A204.1 (cell line): ENCODE results near the gene ASIC1.

Experiments used
- FAIRE-seq: peaks from 2 replicates; lab custom pipeline; 2012; peaks lifted over from hg19 to GRCh38; lab: Jason Lieb, UNC

ASIC1 gene

DNA sequence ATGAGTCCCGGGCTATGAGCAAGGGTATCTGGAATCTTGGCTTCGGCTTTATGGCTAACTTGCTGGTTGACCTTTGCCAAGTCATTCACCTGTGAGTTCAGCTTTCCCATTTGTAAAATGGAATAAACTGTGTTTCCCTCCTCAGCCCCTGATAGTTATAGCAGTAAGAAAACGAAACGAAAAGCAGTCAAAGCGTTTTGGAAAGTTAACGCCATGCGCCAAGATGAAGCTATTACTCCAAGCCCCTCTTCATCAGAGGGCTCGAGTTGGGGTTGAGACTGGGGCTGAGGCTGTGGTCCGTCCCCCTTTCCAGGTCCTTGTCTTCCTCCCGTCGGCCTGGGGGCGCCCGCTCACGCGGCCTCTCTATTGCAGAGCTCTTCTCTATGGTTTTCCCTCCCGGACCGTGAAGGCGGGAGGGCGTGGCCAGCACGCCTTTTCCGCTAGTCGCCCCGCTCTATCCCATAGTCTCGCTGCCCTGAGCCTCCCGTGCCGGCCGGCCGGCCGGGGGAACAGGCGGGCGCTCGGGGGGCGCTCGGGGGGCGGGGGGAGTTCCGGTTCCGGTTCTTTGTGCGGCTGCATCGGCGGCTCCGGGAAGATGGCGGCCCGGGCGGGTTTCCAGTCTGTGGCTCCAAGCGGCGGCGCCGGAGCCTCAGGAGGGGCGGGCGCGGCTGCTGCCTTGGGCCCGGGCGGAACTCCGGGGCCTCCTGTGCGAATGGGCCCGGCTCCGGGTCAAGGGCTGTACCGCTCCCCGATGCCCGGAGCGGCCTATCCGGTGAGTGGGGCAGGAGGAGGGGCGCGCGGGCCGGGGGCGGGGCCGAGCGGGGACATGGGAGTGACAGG, 27.6 kb downstream of the ASIC1 start, which contains the start of gene SMARCD1:
TSS of gene SMARCD1 (plus strand) at position 568 of the 840 bp plus-strand sequence. CDS start at position 596, 28 bp downstream.
- peak; percentile 23 for FAIRE-seq

DNA sequence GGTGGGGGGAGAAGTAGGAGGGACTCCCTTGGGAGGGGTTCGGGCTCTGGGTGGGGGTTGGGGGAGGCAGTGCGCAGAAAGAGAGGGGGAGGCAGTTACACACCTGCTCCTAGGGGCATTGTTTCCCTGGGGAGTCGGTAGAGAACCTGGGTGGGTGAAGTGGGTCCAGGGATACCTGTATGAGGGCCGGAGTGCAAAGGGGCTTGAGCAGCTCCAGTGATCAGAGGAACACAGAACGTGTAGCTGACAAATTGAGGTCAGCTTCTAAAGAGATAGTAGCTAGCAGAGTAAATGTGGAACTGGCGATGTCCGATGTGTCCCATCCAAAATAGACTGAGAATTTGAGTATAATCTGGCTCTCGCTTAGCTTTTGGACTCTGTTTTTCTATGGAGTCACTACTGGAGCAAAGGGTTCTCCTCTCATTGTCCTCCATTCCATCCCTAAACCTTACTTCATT, 28.2 kb downstream of the ASIC1 start:
- no peak for FAIRE-seq

DNA sequence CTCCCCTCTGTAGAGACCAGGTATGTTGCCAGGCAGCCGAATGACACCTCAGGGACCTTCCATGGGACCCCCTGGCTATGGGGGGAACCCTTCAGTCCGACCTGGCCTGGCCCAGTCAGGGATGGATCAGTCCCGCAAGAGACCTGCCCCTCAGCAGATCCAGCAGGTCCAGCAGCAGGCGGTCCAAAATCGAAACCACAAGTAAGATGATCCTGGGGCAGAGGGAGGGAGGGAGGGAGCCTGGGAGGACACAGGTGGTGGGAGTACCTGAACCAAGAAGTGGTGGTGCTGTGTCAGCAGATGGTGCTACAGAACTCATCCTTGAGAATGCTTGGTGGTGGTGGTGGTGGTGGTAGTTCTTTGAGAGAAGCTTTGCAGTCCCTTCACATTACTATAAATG, 28.8 kb downstream of the ASIC1 start:
- FAIRE-seq = no peak

DNA sequence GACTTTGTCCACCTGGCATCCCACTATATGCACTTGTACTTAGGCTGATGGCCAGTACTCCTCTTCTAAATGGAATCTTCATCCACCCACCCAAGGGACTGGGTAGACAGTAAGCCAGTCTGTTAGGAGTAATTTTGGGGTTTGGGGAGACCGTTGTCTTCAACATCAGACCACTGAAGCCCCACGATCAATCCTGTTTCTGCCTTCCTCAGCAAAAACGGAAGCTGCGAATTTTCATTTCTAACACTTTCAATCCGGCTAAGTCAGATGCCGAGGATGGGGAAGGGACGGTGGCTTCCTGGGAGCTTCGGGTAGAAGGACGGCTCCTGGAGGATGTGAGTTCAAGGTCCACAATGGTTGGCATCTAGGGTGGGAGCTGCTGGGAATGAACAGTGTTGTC, 29.8 kb downstream of the ASIC1 start:
- FAIRE-seq = no peak

DNA sequence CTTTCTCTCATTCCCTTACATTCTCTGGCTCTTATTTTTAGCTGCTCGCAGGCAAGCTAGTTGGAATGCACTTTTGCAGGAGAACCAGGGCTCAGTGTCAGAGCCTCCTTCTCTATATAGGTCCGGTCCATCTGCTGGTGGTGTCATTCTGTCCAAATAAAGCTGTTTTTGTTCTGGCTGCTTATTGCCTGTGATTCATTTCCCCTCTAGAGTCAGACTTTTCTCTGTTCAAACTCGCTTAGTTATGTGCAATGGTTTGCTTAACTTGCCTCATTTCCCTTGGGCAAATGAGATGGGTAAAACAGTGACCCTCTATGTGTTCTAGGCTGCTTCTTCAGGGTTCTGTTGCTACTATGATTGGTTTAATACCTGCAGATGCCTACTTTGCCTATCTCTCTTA, 30.6 kb downstream of the ASIC1 start:
- no peak for FAIRE-seq

DNA sequence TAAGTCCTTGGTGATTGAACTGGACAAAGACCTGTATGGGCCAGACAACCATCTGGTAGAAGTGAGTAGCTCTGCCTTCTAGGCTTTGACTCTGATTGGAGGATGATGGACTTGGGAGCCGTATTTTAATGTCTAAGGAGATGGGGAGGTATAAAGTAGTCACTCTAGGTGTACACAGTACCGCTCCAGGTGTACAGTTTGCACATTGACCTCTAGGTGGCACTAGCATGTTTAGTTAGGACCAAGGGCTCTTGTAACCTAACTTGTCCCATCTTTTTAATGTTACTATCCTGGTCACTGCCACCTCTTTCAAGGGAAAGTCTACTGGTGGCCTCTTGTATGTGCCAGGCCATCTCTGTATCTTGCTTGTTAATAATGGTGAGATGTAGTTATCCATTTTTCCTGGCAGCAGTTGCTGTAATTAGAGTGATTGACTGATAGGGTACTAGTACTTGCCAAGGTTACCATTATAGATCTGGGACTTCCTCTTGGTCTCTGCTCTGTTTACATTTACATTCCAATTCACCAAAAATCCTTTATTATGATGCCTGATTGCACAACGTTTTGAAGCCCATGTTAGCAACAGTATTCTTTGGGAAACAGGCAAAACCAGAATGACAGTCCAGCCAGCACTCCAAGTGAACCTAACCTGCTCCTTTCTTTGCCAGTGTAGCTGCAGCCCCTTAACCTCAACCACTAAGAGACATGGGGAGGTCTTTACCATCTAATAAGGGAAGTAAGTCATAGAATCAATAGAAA, 31.4 kb downstream of the ASIC1 start:
- no peak for FAIRE-seq

DNA sequence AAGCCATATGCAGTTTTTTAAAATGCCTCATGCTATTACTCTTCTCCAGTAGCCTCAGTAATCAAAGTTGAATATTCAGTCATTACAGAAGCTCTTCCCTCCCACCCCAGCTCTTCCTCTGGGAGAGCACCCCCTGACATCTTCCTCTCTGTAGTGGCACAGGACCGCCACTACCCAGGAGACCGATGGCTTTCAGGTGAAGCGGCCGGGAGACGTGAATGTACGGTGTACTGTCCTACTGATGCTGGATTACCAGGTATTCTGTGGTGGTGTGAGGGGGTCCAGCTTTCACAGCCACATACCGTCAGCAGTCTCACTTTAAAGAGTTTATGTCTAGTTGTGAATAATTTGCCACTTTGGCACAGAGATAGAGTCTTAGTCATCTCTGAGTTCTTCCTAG, 32.3 kb downstream of the ASIC1 start:
- FAIRE-seq = no peak

DNA sequence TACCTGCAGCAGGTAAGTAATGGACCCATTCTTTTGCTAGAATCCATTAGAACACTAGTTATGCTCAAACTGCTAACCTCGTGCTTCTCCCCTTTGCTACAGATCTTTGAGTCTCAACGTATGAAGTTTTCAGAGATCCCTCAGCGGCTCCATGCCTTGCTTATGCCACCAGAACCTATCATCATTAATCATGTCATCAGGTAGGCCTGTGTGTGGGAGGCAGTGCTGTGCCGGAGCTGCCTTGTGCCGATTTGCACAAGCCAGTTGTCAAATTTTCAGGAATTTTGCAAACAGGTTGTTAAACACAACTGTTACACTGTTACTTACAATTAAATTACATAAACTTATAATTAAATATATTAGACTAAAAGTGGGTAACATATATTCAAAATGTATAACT, 33.0 kb downstream of the ASIC1 start:
- no peak for FAIRE-seq

DNA sequence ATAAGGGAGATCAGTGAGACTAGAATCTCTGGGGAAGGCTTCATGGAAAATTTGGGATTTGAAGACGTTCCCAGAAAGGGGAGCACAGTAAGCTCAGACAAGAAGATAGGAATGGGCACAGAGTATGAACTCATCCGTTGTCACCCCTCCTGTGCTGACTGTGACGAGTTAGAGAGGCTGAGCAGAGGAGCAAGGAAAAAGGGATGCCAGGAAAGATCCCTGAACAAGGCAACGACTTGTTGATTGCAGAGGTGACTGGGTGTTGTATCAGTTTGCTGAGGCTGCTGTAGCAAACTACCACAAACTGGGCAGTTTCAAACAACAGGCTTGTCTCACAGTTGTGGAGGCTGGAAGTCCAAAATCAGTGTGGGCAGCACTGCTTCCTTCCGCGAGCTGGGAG, 40.6 kb downstream of the ASIC1 start:
- no peak for FAIRE-seq

DNA sequence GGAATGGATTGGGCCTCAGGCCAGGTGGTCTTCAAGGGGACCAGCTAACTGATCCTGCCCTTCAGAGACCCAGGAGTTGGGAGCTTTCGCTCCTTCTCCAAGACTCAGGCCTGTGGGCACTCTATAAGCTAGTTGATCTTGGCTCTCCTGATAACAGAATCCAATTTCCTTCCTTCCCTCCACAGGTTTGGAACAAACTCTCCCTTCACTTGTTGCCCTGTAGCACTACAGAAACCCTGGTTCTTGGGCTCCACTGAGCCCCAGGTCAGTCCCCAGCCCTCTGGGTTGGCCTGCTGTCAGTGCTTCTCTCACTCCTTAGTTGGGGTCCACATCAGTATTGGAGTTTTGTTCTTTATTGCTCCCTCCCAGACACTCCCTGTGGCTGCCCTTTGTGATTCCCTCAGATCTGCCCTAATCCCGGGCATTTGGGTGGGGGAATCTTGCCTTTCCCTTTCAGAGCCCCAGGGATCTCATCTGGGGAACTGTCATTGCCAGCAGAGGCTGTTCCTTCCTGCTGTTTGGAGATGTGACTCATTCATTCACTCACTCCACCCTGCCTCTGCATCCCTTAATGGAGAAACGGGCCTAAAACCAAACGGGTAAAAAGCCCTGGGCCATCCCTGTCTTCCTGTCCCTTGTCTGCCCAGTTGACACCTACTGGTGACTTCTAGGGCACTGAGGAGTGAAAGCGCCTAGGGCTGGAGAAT, 42.1 kb downstream of the ASIC1 start:
- FAIRE-seq = no peak

DNA sequence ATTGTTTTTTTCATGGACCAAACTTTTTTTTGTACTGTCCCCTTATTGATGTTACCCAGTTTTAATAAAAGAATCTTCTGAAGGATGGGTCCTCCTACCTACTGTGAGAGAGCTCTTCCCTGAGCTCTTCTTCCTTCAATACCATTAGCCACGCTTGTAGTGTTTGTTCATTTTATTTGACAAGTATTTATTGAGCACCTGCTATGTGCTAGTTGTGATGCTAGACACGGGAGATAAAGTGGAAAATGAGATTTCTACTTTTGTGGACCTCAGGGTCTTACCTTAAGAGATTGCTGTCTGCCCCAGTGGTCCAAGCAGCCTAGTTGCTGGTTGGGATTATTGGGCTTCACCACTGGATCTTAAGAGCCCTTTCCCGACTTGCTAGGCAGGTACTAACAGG, 43.2 kb downstream of the ASIC1 start:
- no peak for FAIRE-seq

DNA sequence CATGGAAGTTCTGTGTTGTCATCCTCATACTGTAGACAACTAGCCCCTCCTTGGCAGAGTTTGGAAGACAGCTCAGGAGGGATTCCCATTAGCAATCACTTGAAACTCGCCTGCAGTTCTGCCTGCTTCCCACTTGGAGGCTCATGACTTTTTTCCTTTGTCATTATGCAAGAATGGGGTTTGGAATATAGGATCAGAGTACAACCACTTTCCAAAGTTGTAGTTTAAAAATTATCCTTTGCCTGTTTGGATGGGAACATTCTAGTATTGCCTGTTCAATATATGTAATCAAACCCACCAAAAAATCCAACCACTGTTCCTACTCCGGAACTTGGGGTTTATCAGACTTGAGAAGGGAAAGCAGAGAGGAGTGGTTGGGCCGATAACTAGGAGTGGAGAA, 44.3 kb downstream of the ASIC1 start:
- FAIRE-seq = peak; percentile 63

DNA sequence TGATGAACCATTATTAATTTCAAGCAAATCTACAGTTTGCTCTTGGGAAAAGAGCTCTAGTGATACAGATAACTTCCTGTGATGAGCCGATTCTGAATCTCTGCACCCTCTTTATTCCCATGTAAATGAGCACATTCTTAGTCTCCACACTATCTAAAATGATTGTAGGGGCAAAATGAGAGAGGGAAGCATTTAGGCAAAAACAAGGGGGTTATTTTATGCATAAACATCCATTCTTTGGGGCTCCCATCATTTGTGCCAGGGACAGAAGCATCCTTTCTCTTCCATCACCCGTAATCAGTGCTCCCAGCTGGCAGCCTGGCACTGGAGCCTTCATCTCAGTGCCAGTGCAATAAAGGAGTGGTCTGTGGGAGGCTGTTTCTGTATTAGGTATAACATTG, 44.7 kb downstream of the ASIC1 start:
- no peak for FAIRE-seq

DNA sequence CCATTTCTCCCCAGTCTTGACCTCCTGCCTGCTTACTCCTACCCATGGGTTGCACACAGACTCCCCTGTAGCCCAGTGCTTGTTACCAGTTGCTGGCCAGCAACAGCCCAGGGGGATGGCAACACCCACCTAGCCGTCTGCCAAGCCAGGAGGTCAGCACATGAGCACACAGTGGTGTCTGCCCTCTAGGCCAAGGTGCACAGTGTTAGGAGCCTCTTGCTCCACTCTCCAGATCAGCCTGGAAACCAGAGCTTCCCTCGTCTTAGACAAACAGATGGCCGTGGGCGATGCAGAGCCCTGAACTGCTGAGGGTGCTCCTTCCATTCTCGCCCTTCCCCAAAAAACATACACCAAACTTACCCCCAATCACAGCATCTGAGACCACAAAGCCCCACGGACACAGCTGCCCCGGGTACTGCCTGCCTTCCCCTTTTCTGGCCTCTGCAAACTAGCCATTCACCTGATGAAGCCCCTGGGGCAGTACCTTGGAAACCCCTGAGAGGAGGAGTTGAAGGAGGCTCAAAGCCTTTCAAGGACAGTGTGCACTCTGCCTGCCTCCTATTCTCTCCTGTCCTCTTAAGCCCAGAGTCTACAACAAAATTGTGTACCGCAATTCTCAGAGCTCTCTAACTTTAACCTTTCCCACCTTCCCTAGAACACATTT, 45.4 kb downstream of the ASIC1 start:
- no peak for FAIRE-seq

DNA sequence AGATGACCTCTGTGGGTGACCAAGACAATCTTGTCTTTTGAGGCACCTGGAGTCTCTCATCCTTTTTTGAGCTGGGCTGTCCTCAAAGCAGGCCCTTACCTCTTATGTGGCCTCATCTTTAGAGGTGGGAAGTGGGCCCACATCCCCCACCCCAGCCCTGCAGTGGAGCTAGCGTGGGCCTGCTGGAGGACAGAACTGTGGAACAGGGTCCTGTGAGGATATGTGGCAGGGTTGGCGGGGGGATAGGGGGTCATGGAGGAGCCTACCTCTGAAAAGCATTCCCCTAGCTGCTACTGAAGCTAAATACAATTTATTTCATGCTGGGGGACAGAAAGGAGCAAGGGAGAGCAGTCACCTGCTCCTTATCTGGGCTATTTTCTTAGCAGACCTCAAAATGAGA, 46.0 kb downstream of the ASIC1 start:
- no peak for FAIRE-seq

DNA sequence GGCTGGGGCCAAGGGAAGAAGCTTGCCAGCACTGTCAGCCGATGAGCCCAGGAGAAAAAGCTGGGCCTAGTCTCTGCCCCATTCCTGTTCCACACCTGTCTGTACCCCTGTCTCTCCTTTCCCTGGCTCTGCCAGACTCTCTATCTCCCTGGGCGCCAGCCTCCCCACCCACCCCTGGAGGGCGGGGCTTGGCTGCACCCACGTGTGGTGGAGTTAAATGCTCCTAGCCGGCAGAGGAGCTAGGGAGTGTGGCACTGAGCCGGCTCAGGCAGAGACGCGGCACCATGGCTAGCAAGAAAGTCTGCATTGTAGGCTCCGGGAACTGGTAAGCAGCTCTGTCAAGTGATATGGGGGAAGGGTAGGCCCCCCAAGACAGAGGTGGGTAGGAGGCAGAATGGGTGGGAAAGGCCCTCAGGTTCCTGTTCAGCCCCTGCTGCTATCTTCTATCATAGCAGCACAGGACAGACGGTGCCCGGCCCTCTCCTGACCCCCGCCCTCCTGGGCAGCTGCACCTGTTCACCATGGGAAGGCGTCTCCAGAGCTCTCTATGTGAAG, 46.4 kb downstream of the ASIC1 start, which contains the start of gene GPD1:
TSS of gene GPD1 (plus strand) at position 242 of the 555 bp plus-strand sequence. CDS start at position 285, 43 bp downstream.
- FAIRE-seq = no peak

DNA sequence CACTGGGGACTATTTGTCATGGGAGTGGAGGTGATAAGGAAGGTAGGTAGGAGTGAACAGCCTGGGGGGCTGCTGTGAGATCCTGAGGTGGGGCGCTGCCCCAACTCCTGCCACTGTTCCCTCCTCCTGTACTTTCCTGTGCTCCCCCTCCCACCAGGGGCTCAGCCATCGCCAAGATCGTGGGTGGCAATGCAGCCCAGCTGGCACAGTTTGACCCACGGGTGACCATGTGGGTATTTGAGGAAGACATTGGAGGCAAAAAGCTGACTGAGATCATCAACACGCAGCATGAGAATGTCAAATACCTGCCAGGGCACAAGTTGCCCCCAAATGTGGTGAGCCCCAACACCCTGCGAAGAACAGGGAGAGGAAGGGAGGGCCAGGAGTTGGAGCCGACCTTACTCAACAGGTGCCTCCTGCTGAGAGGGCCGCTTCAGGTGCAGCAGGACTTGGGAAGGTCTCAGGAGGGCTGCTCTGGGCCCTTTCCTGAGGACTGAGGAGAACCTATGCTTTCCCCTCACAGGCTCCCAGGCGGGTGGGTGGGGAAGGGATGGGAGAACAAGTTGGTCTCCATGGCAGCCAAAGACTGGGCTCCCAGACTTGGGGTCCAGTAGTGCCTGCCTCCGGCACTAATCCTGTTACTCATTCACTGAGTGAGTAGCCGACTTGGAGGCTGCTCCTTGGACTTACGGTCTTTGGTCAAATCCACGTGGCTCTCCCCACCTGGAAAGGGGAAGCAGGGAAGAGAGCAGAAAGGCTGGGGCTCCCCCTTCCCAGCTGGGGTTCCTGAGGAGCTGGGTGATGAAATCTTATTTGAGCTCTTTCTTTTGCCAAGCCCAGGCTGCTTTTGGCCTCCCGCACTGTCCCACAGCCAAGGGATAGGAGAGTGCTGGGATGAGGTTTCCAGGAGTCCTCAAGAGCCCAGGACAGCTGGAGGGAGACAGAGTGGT, 47.3 kb downstream of the ASIC1 start:
- FAIRE-seq = no peak

DNA sequence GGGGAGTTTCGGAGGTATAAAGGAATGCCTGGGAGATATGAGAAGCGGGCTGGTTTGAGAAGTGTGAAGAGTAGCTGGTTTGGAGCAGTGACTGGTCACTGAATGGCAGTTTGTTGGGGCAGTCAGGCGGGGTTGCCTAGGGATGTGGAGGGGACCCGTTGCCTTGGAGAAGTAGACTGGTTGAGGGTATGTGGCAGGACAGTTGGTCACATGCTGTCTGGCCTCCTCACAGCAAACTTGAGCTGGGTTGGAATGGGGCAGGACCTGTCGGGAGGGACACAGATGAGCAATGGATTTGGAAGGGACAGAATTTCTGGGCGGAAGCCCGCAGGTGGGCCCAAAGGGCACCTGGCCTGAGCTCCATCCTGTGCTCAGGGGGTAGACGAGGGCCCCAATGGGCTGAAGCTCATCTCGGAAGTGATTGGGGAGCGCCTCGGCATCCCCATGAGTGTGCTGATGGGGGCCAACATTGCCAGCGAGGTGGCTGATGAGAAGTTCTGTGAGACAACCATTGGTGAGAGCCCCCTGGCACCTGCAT, 48.6 kb downstream of the ASIC1 start:
- FAIRE-seq = no peak

DNA sequence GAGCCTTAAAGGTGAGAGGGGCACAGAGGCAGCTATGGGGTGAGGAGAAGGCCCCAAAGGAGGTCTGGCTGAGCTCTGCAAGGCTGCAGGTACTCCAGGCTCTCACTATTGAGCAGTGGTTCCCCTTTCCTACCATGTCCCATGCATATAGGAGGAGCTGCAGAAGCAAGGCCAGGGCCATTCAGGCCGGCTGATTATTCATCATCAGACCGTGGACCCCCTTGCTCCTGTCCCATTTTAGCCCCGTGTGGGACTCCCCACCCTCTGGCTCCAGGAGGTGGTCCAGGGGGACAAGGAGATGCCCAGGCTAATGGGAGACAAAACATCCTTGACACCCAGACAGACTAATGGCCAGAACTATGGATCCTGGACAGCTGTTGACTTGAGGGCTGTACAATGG, 49.5 kb downstream of the ASIC1 start:
- FAIRE-seq = no peak
